ENCODE data around the gene TMCO4.

DNA sequence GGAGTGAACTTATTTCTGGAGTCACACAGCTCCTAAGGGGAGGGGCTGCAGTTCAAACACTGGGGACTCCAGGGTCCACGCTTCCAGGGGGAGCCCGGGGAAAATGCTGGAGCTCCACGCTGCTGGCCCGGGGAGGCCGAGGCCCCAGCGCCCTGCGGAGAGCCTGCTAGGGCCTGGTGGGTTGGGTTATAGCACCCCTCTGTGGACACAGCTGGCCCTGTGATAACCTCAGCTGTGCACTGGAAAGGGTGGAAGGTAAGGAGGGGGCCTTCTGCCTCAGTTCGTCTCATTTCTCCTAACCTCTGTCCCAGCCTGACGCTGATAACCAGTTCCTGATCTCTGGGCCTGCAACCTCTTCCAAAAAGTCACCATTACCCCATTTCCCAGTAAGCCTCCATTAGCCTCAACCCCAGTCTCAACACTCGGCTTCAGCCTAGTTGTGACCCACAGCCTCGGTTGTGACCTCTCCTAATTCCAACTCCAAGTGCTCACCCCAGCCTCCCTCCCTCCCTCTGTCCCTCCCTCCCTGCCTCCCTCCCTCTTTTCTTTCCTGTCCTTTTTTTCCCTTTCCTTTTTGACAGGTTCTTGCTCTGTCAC is 148.5 kb downstream of the TMCO4 start:
- TF ChIP-seq EP300 (IDR thresholded peaks at IDR 0.05; ENCODE audit: borderline replicate concordance in 1 of 2, control insufficient read depth in 1 of 2, low read depth in 2 of 2, low read length in 2 of 2) (no peak), TARDBP (IDR thresholded peaks at IDR 0.05; ENCODE audit: borderline replicate concordance) (no peak), MTA2 (IDR thresholded peaks at IDR 0.05; ENCODE audit: low read depth) (no peak), EZH2 (IDR thresholded peaks at IDR 0.05; ENCODE audit: borderline replicate concordance, control insufficient read depth, low read depth, low read length) (no peak), FOS (IDR thresholded peaks at IDR 0.05; ENCODE audit: borderline replicate concordance, extremely low read depth, insufficient read length) (no peak), RCOR1 (conservative IDR thresholded peaks at IDR 0.05; ENCODE audit: low read depth, low read length) (no peak)
- TF ChIP-seq, protein P1, sequence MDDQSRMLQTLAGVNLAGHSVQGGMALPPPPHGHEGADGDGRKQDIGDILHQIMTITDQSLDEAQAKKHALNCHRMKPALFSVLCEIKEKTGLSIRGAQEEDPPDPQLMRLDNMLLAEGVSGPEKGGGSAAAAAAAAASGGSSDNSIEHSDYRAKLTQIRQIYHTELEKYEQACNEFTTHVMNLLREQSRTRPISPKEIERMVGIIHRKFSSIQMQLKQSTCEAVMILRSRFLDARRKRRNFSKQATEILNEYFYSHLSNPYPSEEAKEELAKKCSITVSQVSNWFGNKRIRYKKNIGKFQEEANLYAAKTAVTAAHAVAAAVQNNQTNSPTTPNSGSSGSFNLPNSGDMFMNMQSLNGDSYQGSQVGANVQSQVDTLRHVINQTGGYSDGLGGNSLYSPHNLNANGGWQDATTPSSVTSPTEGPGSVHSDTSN (IDR thresholded peaks at IDR 0.05; ENCODE audit: insufficient replicate concordance, low read depth, low read length) = no peak
